Astrocyte (in vitro differentiated cells and primary cell): Measurements from ENCODE around the gene SMIM24. TPM values are rescaled to one million over a fixed set of nuclear protein-coding genes. Genes with fewer than 3 reads are reported as not detected.

ENCODE experiments used
- DNase-seq: peaks from one replicate; pipeline ENCODE4 v3.0.0-alpha.2; 2010; ENCODE audit warnings: low read depth
- FAIRE-seq: peaks from 2 replicates; lab custom pipeline; 2011; peaks lifted over from hg19 to GRCh38; lab: Jason Lieb, UNC
- H2AFZ ChIP-seq: 2 replicates; pipeline ENCODE4 v1.6.0; 2012; ENCODE audit warnings: low read depth, low read length, inconsistent platforms
- H3K27ac ChIP-seq: 2 replicates; pipeline ENCODE4 v1.5.1; 2011; ENCODE audit warnings: low read depth, low read length, inconsistent platforms
- H3K27me3 ChIP-seq: 2 replicates; pipeline ENCODE4 v1.6.0; 2011; ENCODE audit warnings: low read length, inconsistent platforms; ENCODE audit not compliant: insufficient read depth
- H3K36me3 ChIP-seq: 2 replicates; pipeline ENCODE4 v1.5.1; 2011; ENCODE audit warnings: low read length, inconsistent platforms; ENCODE audit not compliant: insufficient read depth
- H3K4me1 ChIP-seq: 2 replicates; pipeline ENCODE4 v1.5.1; 2011; ENCODE audit warnings: low read length, inconsistent platforms; ENCODE audit not compliant: insufficient read depth
- H3K4me2 ChIP-seq: 2 replicates; pipeline ENCODE4 v1.6.0; 2012; ENCODE audit warnings: low read length, inconsistent platforms
- H3K4me3 ChIP-seq: 2 replicates; pipeline ENCODE4 v1.5.1; 2011; ENCODE audit warnings: low read depth, mild to moderate bottlenecking, low read length, inconsistent platforms; ENCODE audit not compliant: insufficient read depth
- H3K79me2 ChIP-seq: 2 replicates; pipeline ENCODE4 v1.6.0; 2012; ENCODE audit warnings: mild to moderate bottlenecking, low read length, inconsistent platforms; ENCODE audit not compliant: insufficient read depth
- H3K9ac ChIP-seq: 2 replicates; pipeline ENCODE4 v1.6.0; 2012; ENCODE audit warnings: mild to moderate bottlenecking, low read length, inconsistent platforms
- H3K9me3 ChIP-seq: 2 replicates; pipeline ENCODE4 v1.5.1; 2012; ENCODE audit warnings: low read depth, mild to moderate bottlenecking, low read length, inconsistent platforms; ENCODE audit not compliant: insufficient read depth
- H4K20me1 ChIP-seq: 2 replicates; pipeline ENCODE4 v1.6.0; 2012; ENCODE audit warnings: low read length, inconsistent platforms; ENCODE audit not compliant: insufficient read depth
- H3K27ac Mint-ChIP-seq: one replicate; pipeline ENCODE4 v1.8.0; 2021; ENCODE audit warnings: mild to moderate bottlenecking, mixed read lengths; ENCODE audit not compliant: unreplicated experiment
- H3K27me3 Mint-ChIP-seq: one replicate; pipeline ENCODE4 v1.8.0; 2021; ENCODE audit warnings: low read depth, mixed read lengths; ENCODE audit not compliant: unreplicated experiment
- H3K36me3 Mint-ChIP-seq: one replicate; pipeline ENCODE4 v1.8.0; 2021; ENCODE audit warnings: low read depth, mixed read lengths; ENCODE audit not compliant: unreplicated experiment
- H3K4me1 Mint-ChIP-seq: one replicate; pipeline ENCODE4 v1.8.0; 2021; ENCODE audit warnings: low read depth, mixed read lengths; ENCODE audit not compliant: unreplicated experiment
- H3K4me3 Mint-ChIP-seq: one replicate; pipeline ENCODE4 v1.8.0; 2021; ENCODE audit warnings: mild to moderate bottlenecking, moderate library complexity, mixed read lengths; ENCODE audit not compliant: unreplicated experiment
- H3K9me3 Mint-ChIP-seq: one replicate; pipeline ENCODE4 v1.8.0; 2021; ENCODE audit warnings: mild to moderate bottlenecking, mixed read lengths; ENCODE audit not compliant: unreplicated experiment
- EZH2 ChIP-seq: IDR thresholded peaks from 2 replicates; pipeline ENCODE4 v1.6.1; 2012; ENCODE audit warnings: mild to moderate bottlenecking, low read length, inconsistent platforms; ENCODE audit not compliant: insufficient read depth
- total RNA-seq: library from RNA; stranded (reverse); gene quantifications from 2 replicates; pipeline ENCODE4 v1.2.1, GENCODE V29; 2021
- TF ChIP-seq, protein P1 (sequence below): IDR thresholded peaks from 2 replicates; pipeline ENCODE4 v1.5.1; 2011; ENCODE audit warnings: low read depth, mild to moderate bottlenecking, inconsistent platforms, low read length, moderate library complexity; ENCODE audit not compliant: insufficient read depth

The SMIM24 gene
- total RNA-seq, 1 donor from 2014 or later: not detected

DNA sequence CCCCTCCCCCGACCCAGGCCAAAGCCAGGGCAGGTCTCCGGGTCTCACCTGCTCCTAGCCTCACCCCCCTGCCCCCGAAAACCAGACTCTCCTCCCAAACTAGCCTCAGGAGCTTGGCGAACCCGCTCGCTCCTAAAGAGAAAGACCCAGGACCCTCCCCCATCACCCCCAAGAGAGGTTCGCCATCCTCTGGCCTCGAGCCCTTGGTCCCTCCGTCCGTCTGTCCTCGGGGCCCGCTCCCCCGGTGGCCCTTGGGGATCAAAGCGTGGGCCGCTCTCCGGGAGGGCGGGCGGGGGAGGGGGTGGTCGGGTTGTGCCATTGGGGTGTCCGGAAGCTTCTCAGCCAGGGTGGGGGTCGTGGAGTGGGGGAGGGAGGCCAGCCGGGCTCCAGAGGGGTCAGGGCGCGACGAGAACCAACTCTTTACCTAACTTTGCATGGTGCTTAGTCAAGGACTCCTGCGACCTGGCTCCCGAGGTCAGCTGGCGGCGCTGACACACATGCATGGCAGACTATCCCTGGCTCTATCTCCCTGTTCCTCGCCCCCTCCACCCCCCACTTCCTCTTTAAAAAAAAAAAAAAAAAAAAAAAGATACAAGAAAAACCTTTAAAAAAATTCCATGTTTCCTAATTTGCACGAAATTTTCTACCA is 15.6 kb downstream of the SMIM24 start:
- Histone ChIP-seq H3K4me1 (peaks cover 6% of the 10 kb centered on the region), H3K4me2 (no peak overlapping the region), H3K27ac (no peak overlapping the region), H3K36me3 (peaks cover 2% of the 10 kb centered on the region), H3K4me3 (no peak overlapping the region), H3K9ac (no peak overlapping the region), H2AFZ (no peak overlapping the region), H3K9me3 (no peaks in the 10 kb centered on the region), H4K20me1 (peaks cover 7% of the 10 kb centered on the region), H3K79me2 (peaks cover 5% of the 10 kb centered on the region), H3K27me3 (no peaks in the 10 kb centered on the region)
- no peak for TF ChIP-seq EZH2
- TF ChIP-seq, protein P1, sequence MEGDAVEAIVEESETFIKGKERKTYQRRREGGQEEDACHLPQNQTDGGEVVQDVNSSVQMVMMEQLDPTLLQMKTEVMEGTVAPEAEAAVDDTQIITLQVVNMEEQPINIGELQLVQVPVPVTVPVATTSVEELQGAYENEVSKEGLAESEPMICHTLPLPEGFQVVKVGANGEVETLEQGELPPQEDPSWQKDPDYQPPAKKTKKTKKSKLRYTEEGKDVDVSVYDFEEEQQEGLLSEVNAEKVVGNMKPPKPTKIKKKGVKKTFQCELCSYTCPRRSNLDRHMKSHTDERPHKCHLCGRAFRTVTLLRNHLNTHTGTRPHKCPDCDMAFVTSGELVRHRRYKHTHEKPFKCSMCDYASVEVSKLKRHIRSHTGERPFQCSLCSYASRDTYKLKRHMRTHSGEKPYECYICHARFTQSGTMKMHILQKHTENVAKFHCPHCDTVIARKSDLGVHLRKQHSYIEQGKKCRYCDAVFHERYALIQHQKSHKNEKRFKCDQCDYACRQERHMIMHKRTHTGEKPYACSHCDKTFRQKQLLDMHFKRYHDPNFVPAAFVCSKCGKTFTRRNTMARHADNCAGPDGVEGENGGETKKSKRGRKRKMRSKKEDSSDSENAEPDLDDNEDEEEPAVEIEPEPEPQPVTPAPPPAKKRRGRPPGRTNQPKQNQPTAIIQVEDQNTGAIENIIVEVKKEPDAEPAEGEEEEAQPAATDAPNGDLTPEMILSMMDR: no peak
- no peak overlapping the region for H3K27ac Mint-ChIP-seq
- peak overlapping the region; percentile 45 for H3K4me3 Mint-ChIP-seq
- H3K4me1 Mint-ChIP-seq: peaks cover 13% of the 10 kb centered on the region
- H3K27me3 Mint-ChIP-seq: peaks cover 4% of the 10 kb centered on the region
- no peak for FAIRE-seq
- DNase-seq: no peak
- H3K36me3 Mint-ChIP-seq: peaks cover 8% of the 10 kb centered on the region
- H3K9me3 Mint-ChIP-seq: peaks cover 3% of the 10 kb centered on the region

DNA sequence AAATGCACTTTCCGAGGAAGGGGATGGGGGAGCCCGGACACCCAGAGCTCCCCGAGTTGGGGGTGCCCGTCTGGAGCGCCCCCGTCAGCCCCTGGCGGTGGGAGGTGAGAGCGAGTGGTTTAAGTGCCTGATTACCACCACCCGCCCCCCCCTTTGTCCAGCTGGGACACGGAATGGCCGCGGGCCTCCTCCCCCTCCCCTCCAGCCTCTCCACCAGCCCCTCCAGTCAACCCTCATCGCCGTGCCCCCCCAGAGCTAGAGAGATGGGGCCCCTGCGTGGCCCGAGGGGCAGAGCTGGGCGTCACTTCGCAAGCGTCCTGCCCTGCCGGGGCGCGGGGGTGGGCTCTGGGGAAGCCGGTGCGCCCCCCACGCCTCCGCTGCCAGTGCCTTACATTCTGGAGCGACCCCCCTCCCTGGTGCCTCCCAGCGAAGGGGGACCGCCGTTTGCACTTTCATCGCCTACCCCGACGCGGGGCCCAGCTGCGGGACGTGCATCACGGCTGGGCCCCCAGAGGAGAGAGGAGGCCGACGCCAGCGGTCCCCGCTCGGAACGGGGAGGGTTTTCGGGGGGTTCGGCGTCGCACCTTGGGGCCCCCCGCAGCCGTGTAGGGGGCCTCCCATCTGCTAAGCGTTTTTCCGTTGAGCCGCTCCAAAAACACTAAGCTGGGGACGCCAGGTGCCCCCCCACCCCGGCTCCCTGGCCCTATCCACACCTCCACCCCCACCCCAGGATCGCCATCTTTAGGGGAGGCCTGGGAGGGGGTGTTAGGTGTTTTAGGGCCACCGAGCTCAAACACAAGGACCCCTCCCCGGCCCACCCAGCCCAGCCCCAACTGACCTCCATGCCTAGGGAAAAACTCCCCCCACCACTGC is 16.4 kb downstream of the SMIM24 start:
- peaks cover 2% of the 10 kb centered on the region for H3K36me3 ChIP-seq
- H3K4me1 ChIP-seq: peaks cover 13% of the 10 kb centered on the region
- no peak overlapping the region for H3K27ac ChIP-seq
- Mint-ChIP-seq H3K4me3 (no peak overlapping the region), H3K27me3 (peaks cover 4% of the 10 kb centered on the region), H3K36me3 (peaks cover 8% of the 10 kb centered on the region), H3K4me1 (peaks cover 14% of the 10 kb centered on the region), H3K27ac (no peak overlapping the region), H3K9me3 (peaks cover 3% of the 10 kb centered on the region)
- no peaks in the 10 kb centered on the region for H3K9me3 ChIP-seq
- no peak overlapping the region for H3K4me2 ChIP-seq
- TF ChIP-seq, protein P1: no peak
- TF ChIP-seq EZH2: no peak
- H3K27me3 ChIP-seq: no peaks in the 10 kb centered on the region
- H3K79me2 ChIP-seq: peaks cover 6% of the 10 kb centered on the region
- no peak overlapping the region for H3K4me3 ChIP-seq
- no peak overlapping the region for H2AFZ ChIP-seq
- no peak for DNase-seq
- FAIRE-seq: no peak
- H4K20me1 ChIP-seq: peaks cover 7% of the 10 kb centered on the region
- H3K9ac ChIP-seq: no peak overlapping the region
